ENCODE data around the gene SLC15A4.

- no peak for TF ChIP-seq JUND (IDR thresholded peaks at IDR 0.05)
- no peak for TF ChIP-seq POLR2A (IDR thresholded peaks at IDR 0.05; ENCODE audit: borderline replicate concordance, extremely low read depth, insufficient read depth, insufficient read length)
- TF ChIP-seq CTCF (IDR thresholded peaks at IDR 0.05 in 2 of 3, conservative IDR thresholded peaks at IDR 0.05 in 1 of 3; ENCODE audit: borderline replicate concordance in 1 of 3, insufficient read depth in 1 of 3, low read depth in 2 of 3, low read length in 2 of 3) = no peak
- no peak for TF ChIP-seq YY1 (IDR thresholded peaks at IDR 0.05; ENCODE audit: extremely low read depth, insufficient replicate concordance, low read depth, low read length)
- TF ChIP-seq EZH2 (IDR thresholded peaks at IDR 0.05) = no peak
- no peak for TF ChIP-seq MAX (IDR thresholded peaks at IDR 0.05)
- no peak for TF ChIP-seq ZNF274 (IDR thresholded peaks at IDR 0.05; ENCODE audit: low read depth, low read length)
- no peak for TF ChIP-seq ZBTB33 (IDR thresholded peaks at IDR 0.05; ENCODE audit: extremely low read depth, insufficient replicate concordance, low read length)
- no peak for TF ChIP-seq POLR2AphosphoS5 (IDR thresholded peaks at IDR 0.05; ENCODE audit: low read depth, low read length)
- no peak for TF ChIP-seq SIN3A (IDR thresholded peaks at IDR 0.05; ENCODE audit: low read depth)
- no peak for TF ChIP-seq EGR1 (IDR thresholded peaks at IDR 0.05; ENCODE audit: low read depth)
- TF ChIP-seq EZH2phosphoT487 (IDR thresholded peaks at IDR 0.05; ENCODE audit: borderline replicate concordance) = no peak
- TF ChIP-seq RAD21 (IDR thresholded peaks at IDR 0.05; ENCODE audit: low read depth) = no peak
- TF ChIP-seq ATF3 (IDR thresholded peaks at IDR 0.05) = no peak
Measured at GRCh38 chr12:128771681-128772080, 52.1 kb downstream of the SLC15A4 start.
